ENCODE data around the gene CNTNAP5.

The CNTNAP5 gene

GRCh38 chr2:124875627-124876244 lies 850.6 kb downstream of the CNTNAP5 start:
- no peak for DNase-seq

GRCh38 chr2:124877141-124877577 lies 852.1 kb downstream of the CNTNAP5 start:
- Histone ChIP-seq H3K27me3 (replicated peaks; ENCODE audit: insufficient read depth, low read length) (no peaks in the 10 kb centered on the region), H2AFZ (ENCODE audit: low read length) (no peak overlapping the region), H3F3A (ENCODE audit: insufficient read depth, low read length) (no peaks in the 10 kb centered on the region), H4K20me1 (ENCODE audit: insufficient read depth, low read length) (no peaks in the 10 kb centered on the region), H3K4me3 (ENCODE audit: low read length) (no peak overlapping the region), H3K9me3 (replicated peaks; ENCODE audit: insufficient read depth, low read length) (no peaks in the 10 kb centered on the region), H3K36me3 (replicated peaks; ENCODE audit: insufficient read depth, low read length) (no peaks in the 10 kb centered on the region), H3K79me2 (ENCODE audit: low read length) (no peaks in the 10 kb centered on the region), H3K9me2 (replicated peaks; ENCODE audit: insufficient read depth, low read length) (no peaks in the 10 kb centered on the region), H3K4me1 (ENCODE audit: low read length) (no peaks in the 10 kb centered on the region), H3K4me2 (ENCODE audit: low read depth, low read length) (no peak overlapping the region), H3K9ac (ENCODE audit: low read length) (no peak overlapping the region), H3K27ac (ENCODE audit: low read length) (no peak overlapping the region)
- no peak for DNase-seq
- TF ChIP-seq CTCF (IDR thresholded peaks at IDR 0.05; ENCODE audit: low read length), result no peak
- TF ChIP-seq EZH2phosphoT487 (IDR thresholded peaks at IDR 0.05; ENCODE audit: low read length), result no peak
- no peak for TF ChIP-seq EZH2 (optimal IDR thresholded peaks at IDR 0.05; ENCODE audit: low read depth, low read length)

More at GRCh38 chr2:124875627-124876244, 850.6 kb downstream of the CNTNAP5 start:
- no peak overlapping the region for H3K27ac ChIP-seq (ENCODE audit: low read length)
- no peaks in the 10 kb centered on the region for H3F3A ChIP-seq (ENCODE audit: insufficient read depth, low read length)
- H3K9ac ChIP-seq (ENCODE audit: low read length), result no peak overlapping the region
- H2AFZ ChIP-seq (ENCODE audit: low read length), result no peak overlapping the region
- no peaks in the 10 kb centered on the region for H3K9me3 ChIP-seq (replicated peaks; ENCODE audit: insufficient read depth, low read length)
- H3K4me3 ChIP-seq (ENCODE audit: low read length), result no peak overlapping the region
- H3K79me2 ChIP-seq (ENCODE audit: low read length), result no peaks in the 10 kb centered on the region
- no peaks in the 10 kb centered on the region for H3K9me2 ChIP-seq (replicated peaks; ENCODE audit: insufficient read depth, low read length)
- H3K4me2 ChIP-seq (ENCODE audit: low read depth, low read length), result no peak overlapping the region
- no peaks in the 10 kb centered on the region for H3K27me3 ChIP-seq (replicated peaks; ENCODE audit: insufficient read depth, low read length)
- no peaks in the 10 kb centered on the region for H3K36me3 ChIP-seq (replicated peaks; ENCODE audit: insufficient read depth, low read length)
- no peaks in the 10 kb centered on the region for H4K20me1 ChIP-seq (ENCODE audit: insufficient read depth, low read length)
- TF ChIP-seq EZH2 (optimal IDR thresholded peaks at IDR 0.05; ENCODE audit: low read depth, low read length), result no peak
- TF ChIP-seq EZH2phosphoT487 (IDR thresholded peaks at IDR 0.05; ENCODE audit: low read length), result no peak
- TF ChIP-seq CTCF (IDR thresholded peaks at IDR 0.05; ENCODE audit: low read length), result no peak
- H3K4me1 ChIP-seq (ENCODE audit: low read length), result no peaks in the 10 kb centered on the region

DNA sequence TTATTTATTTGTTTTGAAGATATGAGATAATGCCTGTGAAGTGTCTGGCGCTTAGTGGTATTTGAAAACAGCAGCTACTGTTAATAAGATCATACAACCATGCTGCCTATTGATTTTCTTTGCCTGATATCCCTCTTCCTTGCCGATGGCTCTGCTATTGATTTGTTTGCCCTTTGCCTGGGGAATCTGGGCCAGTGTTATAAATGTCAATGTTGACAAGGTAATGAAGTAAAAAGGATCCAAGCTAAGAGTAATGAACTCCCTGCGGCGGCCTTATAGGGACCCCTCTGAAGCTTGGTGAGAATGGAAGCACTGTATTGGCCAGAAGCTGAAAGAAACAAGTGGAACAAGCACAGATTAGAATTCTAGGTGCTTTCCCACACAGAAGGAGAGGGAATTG lies 854.6 kb downstream of the CNTNAP5 start:
- Histone ChIP-seq H4K20me1 (ENCODE audit: insufficient read depth, low read length) (no peaks in the 10 kb centered on the region), H2AFZ (ENCODE audit: low read length) (no peak overlapping the region), H3F3A (ENCODE audit: insufficient read depth, low read length) (no peaks in the 10 kb centered on the region), H3K36me3 (replicated peaks; ENCODE audit: insufficient read depth, low read length) (no peaks in the 10 kb centered on the region), H3K27ac (ENCODE audit: low read length) (no peak overlapping the region), H3K4me3 (ENCODE audit: low read length) (no peak overlapping the region), H3K4me1 (ENCODE audit: low read length) (no peaks in the 10 kb centered on the region), H3K27me3 (replicated peaks; ENCODE audit: insufficient read depth, low read length) (no peaks in the 10 kb centered on the region), H3K9ac (ENCODE audit: low read length) (no peak overlapping the region), H3K9me2 (replicated peaks; ENCODE audit: insufficient read depth, low read length) (no peaks in the 10 kb centered on the region), H3K79me2 (ENCODE audit: low read length) (no peaks in the 10 kb centered on the region), H3K4me2 (ENCODE audit: low read depth, low read length) (no peak overlapping the region), H3K9me3 (replicated peaks; ENCODE audit: insufficient read depth, low read length) (no peaks in the 10 kb centered on the region)
- TF ChIP-seq EZH2phosphoT487 (IDR thresholded peaks at IDR 0.05; ENCODE audit: low read length), result no peak
- TF ChIP-seq CTCF (IDR thresholded peaks at IDR 0.05; ENCODE audit: low read length), result no peak
- TF ChIP-seq EZH2 (optimal IDR thresholded peaks at IDR 0.05; ENCODE audit: low read depth, low read length), result no peak
- DNase-seq, result no peak

All from MM.1S (cell line).